Osteoblast (primary cell): ENCODE data around the gene IL11RA. TPM values are rescaled to one million over a fixed set of nuclear protein-coding genes. Genes with fewer than 3 reads are reported as not detected.
A peak's percentile ranks its signal among the peaks of the same experiment; 100 is the strongest.

Source experiments
- DNase-seq: peaks from one replicate; pipeline ENCODE4 v3.0.0; 2011; ENCODE audit warnings: low spot score, mixed read lengths; ENCODE audit not compliant: insufficient read length; ENCODE audit errors: missing footprints
- H2AFZ ChIP-seq: 2 replicates; pipeline ENCODE4 v1.6.0; 2011; ENCODE audit warnings: mild to moderate bottlenecking, low read length
- H3K27ac ChIP-seq: 2 replicates; pipeline ENCODE4 v1.5.1; 2011; ENCODE audit warnings: mild to moderate bottlenecking, low read depth, low read length, moderate library complexity
- H3K27me3 ChIP-seq: 2 replicates; pipeline ENCODE4 v1.6.0; 2012; ENCODE audit warnings: mild to moderate bottlenecking, control low read depth, inconsistent platforms, low read length, moderate library complexity; ENCODE audit not compliant: insufficient read depth
- H3K36me3 ChIP-seq: 2 replicates; pipeline ENCODE4 v1.5.1; 2011; ENCODE audit warnings: mild to moderate bottlenecking, low read length, control low read depth, moderate library complexity; ENCODE audit not compliant: insufficient read depth
- H3K4me1 ChIP-seq: 2 replicates; pipeline ENCODE4 v1.5.1; 2011; ENCODE audit warnings: mild to moderate bottlenecking, low read length, control low read depth, moderate library complexity; ENCODE audit not compliant: insufficient read depth
- H3K4me2 ChIP-seq: 2 replicates; pipeline ENCODE4 v1.6.0; 2011; ENCODE audit warnings: mild to moderate bottlenecking, low read length; ENCODE audit not compliant: insufficient read depth
- H3K4me3 ChIP-seq: fragments of 200-600 bp; sonication (generic); 3 replicates; pipeline ENCODE4 v1.5.1; 2012; ENCODE audit warnings: mild to moderate bottlenecking, low read length, inconsistent platforms; ENCODE audit not compliant: insufficient read depth
- H3K79me2 ChIP-seq: 2 replicates; pipeline ENCODE4 v1.6.0; 2012; ENCODE audit warnings: mild to moderate bottlenecking, low read length, control low read depth, inconsistent platforms; ENCODE audit not compliant: insufficient read depth
- H3K9me3 ChIP-seq: 2 replicates; pipeline ENCODE4 v1.5.1; 2011; ENCODE audit warnings: low read depth, low read length, control low read depth
- H4K20me1 ChIP-seq: 2 replicates; pipeline ENCODE4 v1.6.0; 2012; ENCODE audit warnings: mild to moderate bottlenecking, low read length, control low read depth; ENCODE audit not compliant: insufficient read depth
- CTCF ChIP-seq: IDR thresholded peaks from 2 replicates; pipeline ENCODE4 v1.5.1; 2011; ENCODE audit warnings: mild to moderate bottlenecking, low read depth, low read length, moderate library complexity; ENCODE audit errors: extremely low read depth
- total RNA-seq: library from RNA; depleted of rRNA; stranded (reverse); fragments of >200 nt; gene quantifications from 2 replicates; pipeline ENCODE4 v1.2.3, GENCODE V29; 2012

The IL11RA gene
- total RNA-seq, 1 donor: 34.4 TPM

- no peak for TF ChIP-seq CTCF
- Histone ChIP-seq H3K27me3 (no peaks in the 10 kb centered on the region), H3K4me3 (peak within 1 kb of the TSS; percentile 94), H3K27ac (peak within 1 kb of the TSS; percentile 85), H3K79me2 (peaks cover 11% of the 10 kb centered on the region), H3K36me3 (peaks cover 32% of the 10 kb centered on the region), H3K4me2 (peak within 1 kb of the TSS; percentile 83), H2AFZ (peak within 1 kb of the TSS; percentile 96), H4K20me1 (no peaks in the 10 kb centered on the region), H3K4me1 (peaks cover 12% of the 10 kb centered on the region), H3K9me3 (no peaks in the 10 kb centered on the region)
- peak; percentile 100 for DNase-seq
Observed at GRCh38 chr9:34611811-34612787, 39.9 kb upstream of the IL11RA start, which contains the start of gene RPP25L. TSS of gene RPP25L (minus strand) at chr9:34612097. CDS start at chr9:34611296, 801 bp downstream.

- peaks cover 40% of the 10 kb centered on the region for H3K36me3 ChIP-seq
- peaks cover 11% of the 10 kb centered on the region for H3K79me2 ChIP-seq
- no peaks in the 10 kb centered on the region for H4K20me1 ChIP-seq
- H3K9me3 ChIP-seq: no peaks in the 10 kb centered on the region
- H3K4me3 ChIP-seq: peak overlapping the region; percentile 94
- peak overlapping the region; percentile 83 for H3K4me2 ChIP-seq
- H3K4me1 ChIP-seq: peaks cover 12% of the 10 kb centered on the region
- peak overlapping the region; percentile 86 for H2AFZ ChIP-seq
- no peaks in the 10 kb centered on the region for H3K27me3 ChIP-seq
- peak; percentile 93 for TF ChIP-seq CTCF
- DNase-seq: peak; percentile 94
- H3K27ac ChIP-seq: peak overlapping the region; percentile 85
Observed at GRCh38 chr9:34612788-34613390, 39.1 kb upstream of the IL11RA start.

GRCh38 chr9:34615132-34615531 lies 36.9 kb upstream of the IL11RA start:
- peaks cover 19% of the 10 kb centered on the region for H3K4me1 ChIP-seq
- no peaks in the 10 kb centered on the region for H3K27me3 ChIP-seq
- H2AFZ ChIP-seq: no peak overlapping the region
- H3K9me3 ChIP-seq: no peaks in the 10 kb centered on the region
- H3K36me3 ChIP-seq: peaks cover 50% of the 10 kb centered on the region
- no peak for DNase-seq
- peaks cover 6% of the 10 kb centered on the region for H4K20me1 ChIP-seq
- no peak overlapping the region for H3K4me3 ChIP-seq
- no peak overlapping the region for H3K4me2 ChIP-seq
- TF ChIP-seq CTCF: no peak
- H3K27ac ChIP-seq: no peak overlapping the region
- H3K79me2 ChIP-seq: peaks cover 28% of the 10 kb centered on the region
